ENCODE data around the gene FRRS1. TPM values are rescaled to one million over a fixed set of nuclear protein-coding genes. Genes with fewer than 3 reads are reported as not detected.

Gene FRRS1
- total RNA-seq, 4 donors from 2014 or later, result 1.4 to 4.5 (median 2.3) TPM

DNA sequence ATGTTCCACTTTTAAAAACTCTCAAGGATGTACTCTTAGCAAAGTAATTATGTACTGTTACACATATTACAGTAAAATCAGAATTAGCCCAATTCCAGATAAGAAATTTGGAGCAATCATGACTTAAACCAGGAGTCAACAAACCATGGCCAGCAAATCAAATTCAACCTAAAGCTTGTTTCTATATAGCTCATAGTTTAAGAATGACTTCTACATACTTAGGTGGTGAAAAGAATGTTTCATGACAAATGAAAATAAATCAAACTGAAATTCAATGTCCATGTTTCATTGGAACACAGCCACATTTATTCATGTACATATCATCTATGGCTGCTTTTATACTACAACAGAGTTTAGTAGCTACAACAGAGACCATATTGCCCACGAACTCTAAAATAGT, 35.1 kb downstream of the FRRS1 start:
- Histone ChIP-seq H3K27ac (no peak overlapping the region), H3K4me1 (peaks cover 0 to 15% of the 10 kb centered on the region in 2 donors), H3K27me3 (no peaks in the 10 kb centered on the region), H3K9me3 (no peaks in the 10 kb centered on the region), H3K36me3 (no peaks in the 10 kb centered on the region), H3K4me3 (no peak overlapping the region)
- no peak for ATAC-seq
- TF ChIP-seq POLR2A (IDR thresholded peaks at IDR 0.05), result no peak
- TF ChIP-seq, protein P1, sequence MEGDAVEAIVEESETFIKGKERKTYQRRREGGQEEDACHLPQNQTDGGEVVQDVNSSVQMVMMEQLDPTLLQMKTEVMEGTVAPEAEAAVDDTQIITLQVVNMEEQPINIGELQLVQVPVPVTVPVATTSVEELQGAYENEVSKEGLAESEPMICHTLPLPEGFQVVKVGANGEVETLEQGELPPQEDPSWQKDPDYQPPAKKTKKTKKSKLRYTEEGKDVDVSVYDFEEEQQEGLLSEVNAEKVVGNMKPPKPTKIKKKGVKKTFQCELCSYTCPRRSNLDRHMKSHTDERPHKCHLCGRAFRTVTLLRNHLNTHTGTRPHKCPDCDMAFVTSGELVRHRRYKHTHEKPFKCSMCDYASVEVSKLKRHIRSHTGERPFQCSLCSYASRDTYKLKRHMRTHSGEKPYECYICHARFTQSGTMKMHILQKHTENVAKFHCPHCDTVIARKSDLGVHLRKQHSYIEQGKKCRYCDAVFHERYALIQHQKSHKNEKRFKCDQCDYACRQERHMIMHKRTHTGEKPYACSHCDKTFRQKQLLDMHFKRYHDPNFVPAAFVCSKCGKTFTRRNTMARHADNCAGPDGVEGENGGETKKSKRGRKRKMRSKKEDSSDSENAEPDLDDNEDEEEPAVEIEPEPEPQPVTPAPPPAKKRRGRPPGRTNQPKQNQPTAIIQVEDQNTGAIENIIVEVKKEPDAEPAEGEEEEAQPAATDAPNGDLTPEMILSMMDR (IDR thresholded peaks at IDR 0.05 in 4 of 5, conservative IDR thresholded peaks at IDR 0.05 in 1 of 5), result no peak
- intact Hi-C loops (cut with DNase I; ENCODE audit: low total_unique reads), result no loop called here
- in situ Hi-C loops (cut with MboI; ENCODE audit: low sequenced_read_pairs in 4 of 4), result no loop called here
- DNase-seq, result no peak

DNA sequence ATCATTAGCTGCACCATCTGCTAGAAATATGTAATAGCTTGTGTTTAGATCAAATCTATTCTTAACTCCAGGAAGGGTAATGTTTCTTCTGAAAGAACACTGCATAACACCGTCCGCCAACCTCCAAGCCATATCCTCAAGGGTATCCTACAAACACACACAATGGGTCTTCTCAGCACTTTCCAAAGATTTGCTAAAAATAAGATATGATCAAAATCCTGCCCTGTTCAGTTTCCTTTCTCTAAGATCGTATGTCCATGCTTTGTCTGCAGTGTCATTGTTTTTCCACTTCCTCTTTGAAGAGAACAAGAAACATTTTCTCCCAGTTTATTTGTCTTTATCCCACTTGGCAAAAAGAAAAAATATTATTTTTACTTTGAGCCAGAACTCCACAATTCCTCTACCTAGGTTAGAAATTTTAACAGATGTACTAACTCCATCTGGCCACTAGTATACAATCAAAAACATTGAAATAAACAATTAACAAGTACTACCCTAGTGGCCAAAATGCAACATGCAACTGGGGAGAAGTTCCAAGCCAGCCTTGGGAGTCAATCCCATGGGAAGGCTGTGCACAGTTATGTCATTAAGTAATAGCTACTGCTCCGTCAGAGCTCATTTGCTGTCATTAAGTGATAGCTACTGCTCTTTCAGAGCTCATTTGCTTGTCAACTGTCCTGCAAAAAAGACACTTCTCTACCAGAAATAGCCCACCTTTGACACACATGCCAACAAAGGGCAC, 37.8 kb downstream of the FRRS1 start:
- H3K36me3 ChIP-seq, result no peaks in the 10 kb centered on the region
- peak overlapping the region; percentile 25 to 74 (median 52) for H3K27ac ChIP-seq
- in situ Hi-C loops (cut with MboI; ENCODE audit: low sequenced_read_pairs in 4 of 4), result no loop called here
- H3K27me3 ChIP-seq, result no peaks in the 10 kb centered on the region
- DNase-seq (no peak), ATAC-seq (peak; percentile 56 to 61)
- H3K4me1 ChIP-seq, result peaks cover 0 to 15% of the 10 kb centered on the region in 2 donors
- no peak overlapping the region for H3K4me3 ChIP-seq
- no peaks in the 10 kb centered on the region for H3K9me3 ChIP-seq
- intact Hi-C loops (cut with DNase I; ENCODE audit: low total_unique reads), result no loop called here
- TF ChIP-seq, protein P1 (IDR thresholded peaks at IDR 0.05 in 4 of 5, conservative IDR thresholded peaks at IDR 0.05 in 1 of 5), result peak in 3 of 5 experiments; percentile 23 to 40 (median 30)
- no peak for TF ChIP-seq POLR2A (IDR thresholded peaks at IDR 0.05)

DNA sequence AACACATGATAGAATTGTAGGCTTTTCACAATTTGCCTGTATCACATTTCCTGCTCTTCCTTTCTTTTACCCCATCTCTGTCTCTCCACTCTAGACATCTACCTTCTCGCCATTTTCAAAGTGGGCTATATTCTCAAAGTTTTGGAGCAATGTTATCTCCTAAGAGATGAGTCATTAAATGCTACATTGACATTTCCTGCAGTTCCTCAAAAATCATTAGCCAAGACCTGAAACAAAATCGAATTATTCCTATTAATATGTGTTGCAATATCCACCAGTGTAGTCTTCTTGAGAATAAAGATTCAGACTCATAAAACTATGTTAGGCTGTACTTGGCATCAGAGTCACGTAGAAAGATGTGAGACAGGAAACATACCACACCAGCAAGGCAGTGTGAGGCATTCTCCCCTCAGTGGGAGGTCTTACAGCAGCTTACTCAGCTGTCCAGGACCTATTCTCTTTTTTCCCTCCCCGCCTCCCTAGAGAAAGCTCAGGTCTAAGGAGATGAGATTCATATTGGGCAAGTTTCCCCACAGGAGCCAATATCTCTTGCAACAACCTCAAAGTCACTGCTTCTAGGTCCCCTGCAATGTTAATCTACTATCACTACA, 38.8 kb downstream of the FRRS1 start:
- no peak for ATAC-seq

DNA sequence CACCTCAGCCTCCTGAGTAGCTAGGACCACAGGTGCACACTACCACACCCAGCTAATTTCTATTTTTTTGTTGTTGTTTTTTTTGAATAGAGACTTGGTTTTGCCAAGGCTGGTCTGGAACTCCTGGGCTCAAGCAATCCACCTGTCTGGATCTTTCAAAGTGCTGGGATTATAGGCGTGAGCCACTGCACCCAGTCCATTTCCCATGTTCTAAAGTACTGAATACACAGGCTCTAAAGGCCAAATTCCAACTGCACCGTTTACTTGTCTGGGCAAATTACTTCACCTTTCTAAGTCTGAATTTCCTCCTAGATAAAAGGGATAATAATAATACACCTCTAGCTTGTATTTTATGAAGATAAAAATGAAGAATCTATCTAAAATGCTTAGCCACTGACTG, 39.6 kb downstream of the FRRS1 start:
- no peak overlapping the region for H3K4me3 ChIP-seq
- H3K27me3 ChIP-seq, result no peaks in the 10 kb centered on the region
- in situ Hi-C loops (cut with MboI; ENCODE audit: low sequenced_read_pairs in 4 of 4), result no loop called here
- no peak for TF ChIP-seq POLR2A (IDR thresholded peaks at IDR 0.05)
- DNase-seq (no peak), ATAC-seq (no peak)
- H3K27ac ChIP-seq, result peak overlapping the region in 1 of 4 donors; percentile 7
- H3K36me3 ChIP-seq, result no peaks in the 10 kb centered on the region
- peaks cover 0 to 15% of the 10 kb centered on the region in 2 donors for H3K4me1 ChIP-seq
- intact Hi-C loops (cut with DNase I; ENCODE audit: low total_unique reads), result no loop called here
- H3K9me3 ChIP-seq, result no peaks in the 10 kb centered on the region

More for the DNA sequence above, 38.8 kb downstream of the FRRS1 start:
- no peak for TF ChIP-seq POLR2A (IDR thresholded peaks at IDR 0.05)
- TF ChIP-seq, protein P1 (IDR thresholded peaks at IDR 0.05 in 4 of 5, conservative IDR thresholded peaks at IDR 0.05 in 1 of 5), result no peak
- no peak overlapping the region for H3K4me3 ChIP-seq
- no peaks in the 10 kb centered on the region for H3K9me3 ChIP-seq
- no peaks in the 10 kb centered on the region for H3K27me3 ChIP-seq
- no peak for DNase-seq
- no peaks in the 10 kb centered on the region for H3K36me3 ChIP-seq
- H3K27ac ChIP-seq, result peak overlapping the region; percentile 25 to 74 (median 52)
- in situ Hi-C loops (cut with MboI; ENCODE audit: low sequenced_read_pairs in 4 of 4), result no loop called here
- H3K4me1 ChIP-seq, result peaks cover 0 to 15% of the 10 kb centered on the region in 2 donors
- intact Hi-C loops (cut with DNase I; ENCODE audit: low total_unique reads), result no loop called here

DNA sequence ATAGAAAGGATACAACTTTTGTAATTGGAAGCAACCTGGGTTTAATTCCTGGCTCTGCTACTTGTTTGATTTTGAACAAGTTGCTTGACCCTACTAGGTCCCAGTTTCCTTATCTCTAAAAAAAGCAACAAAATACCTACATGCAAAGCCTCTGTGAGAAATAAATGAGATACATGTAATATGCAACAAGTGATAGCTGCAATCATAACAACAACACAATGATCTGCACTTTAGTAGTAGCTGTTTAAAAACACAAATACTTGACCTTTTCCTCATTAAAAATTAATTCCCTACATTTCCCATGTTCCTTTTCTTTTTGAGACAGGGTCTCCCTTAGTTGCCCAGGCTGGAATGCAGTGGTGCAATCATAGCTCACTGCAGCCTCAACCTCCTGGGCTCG, 40.0 kb downstream of the FRRS1 start:
- in situ Hi-C loops (cut with MboI; ENCODE audit: low sequenced_read_pairs in 4 of 4) (no loop called here), intact Hi-C loops (cut with DNase I; ENCODE audit: low total_unique reads) (no loop called here)
- TF ChIP-seq, protein P1 (IDR thresholded peaks at IDR 0.05 in 4 of 5, conservative IDR thresholded peaks at IDR 0.05 in 1 of 5), result no peak
- TF ChIP-seq POLR2A (IDR thresholded peaks at IDR 0.05), result no peak
- Histone ChIP-seq H3K36me3 (no peaks in the 10 kb centered on the region), H3K4me3 (no peak overlapping the region), H3K9me3 (no peaks in the 10 kb centered on the region), H3K27me3 (no peaks in the 10 kb centered on the region), H3K27ac (no peak overlapping the region), H3K4me1 (peaks cover 0 to 15% of the 10 kb centered on the region in 2 donors)
- no peak for DNase-seq
- no peak for ATAC-seq
